ENCODE results near the gene CROCC.

Gene CROCC

GRCh38 chr1:17011439-17012307, 89.9 kb downstream of the CROCC start, which contains the start of gene ATP13A2:
ATP13A2 (minus strand) TSS chr1:17011928; CDS start chr1:17011738, 190 bp downstream.
- peak within 1 kb of the TSS; percentile 66 for H3K4me3 ChIP-seq (ENCODE audit: low read depth, low read length)
- CTCF ChIA-PET: interaction anchor here (2.4 kb wide), 1 partner anchor 60 kb away, joined by 9 read pairs; no protein-coding TSS in a partner anchor
- TF ChIP-seq CTCF (IDR thresholded peaks at IDR 0.05; ENCODE audit: insufficient read depth, low read length, missing control alignments): no peak
- POLR2A ChIA-PET: interaction anchor here (0.6 kb wide), 1 partner anchor 33 kb away, joined by 3 read pairs; no protein-coding TSS in a partner anchor
- no peak for DNase-seq (ENCODE audit: low read depth, low spot score)

DNA sequence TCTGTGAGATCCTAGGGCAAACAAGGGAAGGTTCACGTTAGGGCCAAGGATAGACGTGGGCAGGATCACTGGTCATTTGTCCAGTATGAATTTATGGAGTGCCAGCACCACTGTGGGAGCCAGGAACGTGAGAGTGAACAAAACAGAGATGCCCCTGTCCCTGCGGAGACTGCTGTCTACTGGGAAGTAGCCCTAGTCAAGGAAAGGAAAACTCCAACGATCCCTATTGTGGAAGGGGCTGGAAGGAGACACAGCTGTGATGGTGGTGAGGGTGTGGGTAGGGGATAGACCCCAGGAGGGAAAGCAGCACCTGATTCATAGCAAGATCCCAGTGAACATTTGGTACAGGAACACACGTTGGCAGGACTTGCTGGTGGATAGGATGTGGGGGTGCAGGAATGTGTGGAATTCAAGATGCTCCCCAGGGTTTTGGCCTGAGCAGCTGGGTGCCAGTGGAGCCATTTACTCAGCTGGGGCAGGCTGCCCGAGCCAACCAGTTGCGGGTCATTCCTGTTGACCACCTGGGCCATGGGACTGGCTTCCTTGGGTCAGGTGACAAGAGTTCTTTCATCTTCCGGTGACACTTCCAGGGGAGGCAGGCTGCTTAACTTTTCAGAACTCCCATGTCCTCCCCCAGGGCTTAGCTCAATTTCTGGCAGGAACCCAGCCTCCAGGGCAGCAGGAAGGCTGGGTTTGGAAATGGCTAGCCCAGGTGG, 91.2 kb downstream of the CROCC start:
- POLR2A ChIA-PET: interaction anchor here (0.8 to 1.0 kb wide), 3 partner anchors 9 to 34 kb away, joined by 3 to 4 read pairs (median 4); no protein-coding TSS in a partner anchor
- DNase-seq (ENCODE audit: low read depth, low spot score): no peak

GRCh38 chr1:17013491-17014320, 92.0 kb downstream of the CROCC start:
- DNase-seq (ENCODE audit: low read depth, low spot score): no peak

More for the DNA sequence above, 91.2 kb downstream of the CROCC start:
- no peak overlapping the region for H3K4me3 ChIP-seq (ENCODE audit: low read depth, low read length)
- TF ChIP-seq CTCF (IDR thresholded peaks at IDR 0.05; ENCODE audit: insufficient read depth, low read length, missing control alignments): no peak
- CTCF ChIA-PET: interaction anchor here (1.4 to 2.4 kb wide), 5 partner anchors 10 to 61 kb away, joined by 5 to 9 read pairs (median 5); no protein-coding TSS in a partner anchor

GRCh38 chr1:17014671-17015567, 93.2 kb downstream of the CROCC start:
- TF ChIP-seq CTCF (IDR thresholded peaks at IDR 0.05; ENCODE audit: insufficient read depth, low read length, missing control alignments): no peak
- POLR2A ChIA-PET: no interaction called here
- CTCF ChIA-PET: interaction anchor here (1.4 to 2.1 kb wide), 3 partner anchors 8 to 32 kb away, joined by 4 to 5 read pairs (median 5); no protein-coding TSS in a partner anchor
- no peak for DNase-seq (ENCODE audit: low read depth, low spot score)
- H3K4me3 ChIP-seq (ENCODE audit: low read depth, low read length): no peak overlapping the region

More at GRCh38 chr1:17013491-17014320, 92.0 kb downstream of the CROCC start:
- TF ChIP-seq CTCF (IDR thresholded peaks at IDR 0.05; ENCODE audit: insufficient read depth, low read length, missing control alignments): no peak
- CTCF ChIA-PET: interaction anchor here (1.4 to 2.4 kb wide), 6 partner anchors 9 to 62 kb away, joined by 4 to 9 read pairs (median 5); no protein-coding TSS in a partner anchor
- POLR2A ChIA-PET: interaction anchor here (0.8 to 1.0 kb wide), 3 partner anchors 9 to 35 kb away, joined by 3 to 4 read pairs (median 4); no protein-coding TSS in a partner anchor
- H3K4me3 ChIP-seq (ENCODE audit: low read depth, low read length): no peak overlapping the region

DNA sequence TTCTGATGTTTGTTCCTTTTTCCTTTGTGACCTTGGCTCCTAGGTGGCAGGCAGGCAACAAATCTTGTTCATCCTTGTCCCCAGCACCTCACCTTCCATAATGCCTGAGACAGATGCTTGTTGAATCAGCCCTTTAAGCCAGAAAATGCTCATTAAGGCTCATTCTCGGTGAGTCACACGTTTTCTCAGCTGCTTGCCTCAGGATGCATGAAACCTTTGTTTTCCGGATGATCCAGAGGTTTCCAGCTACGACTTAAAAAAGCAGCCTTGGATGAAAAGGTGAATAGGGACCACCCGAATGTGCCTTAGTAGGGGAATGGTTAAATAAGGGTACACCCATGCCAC, 94.6 kb downstream of the CROCC start:
- CTCF ChIA-PET: interaction anchor here (1.0 kb wide), 1 partner anchor 31 kb away, joined by 5 read pairs; no protein-coding TSS in a partner anchor
- POLR2A ChIA-PET: interaction anchor here (1.0 kb wide), 1 partner anchor 111 kb away, joined by 4 read pairs; no protein-coding TSS in a partner anchor
- no peak for TF ChIP-seq CTCF (IDR thresholded peaks at IDR 0.05; ENCODE audit: insufficient read depth, low read length, missing control alignments)
- no peak for DNase-seq (ENCODE audit: low read depth, low spot score)
- H3K4me3 ChIP-seq (ENCODE audit: low read depth, low read length): no peak overlapping the region

Data from AG04449 (cell line).